GM12878 (cell line): ENCODE data around the gene IFIH1. TPM values are rescaled to one million over a fixed set of nuclear protein-coding genes. Genes with fewer than 3 reads are reported as not detected.

Source experiments
- ATAC-seq: fragments of 200-7000 bp; cut with Tn5 transposase; 3 replicates; pipeline ENCODE4 v1.9.1; 2020; ENCODE audit warnings: mild to moderate bottlenecking, moderate library complexity
- BruUV-seq: library from RNA; stranded (reverse); fragments of 400-500 nt; replicated peaks from 2 replicates; lab custom pipeline; 2021; lab: Mats Ljungman, UMichigan
- CTCF ChIA-PET: fragments of 300-600 bp; sonication (Branson Sonifier 250); formaldehyde crosslinking; extraction: SDS; loops from one replicate; lab custom pipeline; 2021; ENCODE audit warnings: inconsistent platforms; lab: Yijun Ruan, JAX
- POLR2A ChIA-PET: fragments of 350-600 bp; formaldehyde crosslinking; extraction: SDS; loops from one replicate; lab custom pipeline; 2021; ENCODE audit warnings: inconsistent platforms; lab: Charles Lee
- RAD21 ChIA-PET: fragments of 300-600 bp; sonication (Branson Sonifier 250); formaldehyde crosslinking; loops from one replicate; lab custom pipeline; 2023; ENCODE audit warnings: antibody characterized with exemption; ENCODE audit not compliant: unreplicated experiment; lab: Charles Lee
- SMC1A ChIA-PET: fragments of 300-600 bp; sonication (Branson Sonifier 250); formaldehyde crosslinking; loops from one replicate; lab custom pipeline; 2023; ENCODE audit not compliant: unreplicated experiment, uncharacterized antibody; lab: Charles Lee
- DNase-seq: peaks from one replicate; pipeline ENCODE4 v3.0.0-alpha.2; 2011; ENCODE audit warnings: low read depth, low spot score
- FAIRE-seq: peaks from 3 replicates; lab custom pipeline; 2011; peaks lifted over from hg19 to GRCh38; lab: Jason Lieb, UNC
- H2AFZ ChIP-seq: 2 replicates; pipeline ENCODE4 v1.6.0; 2011; ENCODE audit warnings: low read depth, low read length, control low read depth; ENCODE audit not compliant: control insufficient read depth
- H3K27ac ChIP-seq: 2 replicates; pipeline ENCODE4 v1.5.1; 2011; ENCODE audit warnings: control low read depth; ENCODE audit not compliant: control insufficient read depth, insufficient read depth
- H3K27me3 ChIP-seq, 2 experiments: replicated peaks in 1 of 2; 2 replicates each; pipeline versions ENCODE4 v1.6.0 to v1.6.1; 2011; ENCODE audit warnings: low read length in 1 of 2; ENCODE audit not compliant: control insufficient read depth in 2 of 2, insufficient read depth in 2 of 2
- H3K36me3 ChIP-seq, 2 experiments: 2 replicates each; pipeline ENCODE4 v1.5.1; 2011; ENCODE audit warnings: low read length in 1 of 2; ENCODE audit not compliant: control insufficient read depth in 2 of 2, insufficient read depth in 2 of 2
- H3K4me1 ChIP-seq: 2 replicates; pipeline ENCODE4 v1.6.1; 2011; ENCODE audit warnings: mild to moderate bottlenecking, low read length, moderate library complexity, mixed read lengths; ENCODE audit not compliant: control insufficient read depth, insufficient read depth
- H3K4me2 ChIP-seq: 2 replicates; pipeline ENCODE4 v1.6.0; 2011; ENCODE audit warnings: control low read depth; ENCODE audit not compliant: control insufficient read depth, insufficient read depth
- H3K4me3 ChIP-seq: fragments of 200-600 bp; sonication (generic); 2 replicates; pipeline ENCODE4 v1.5.1; 2016
- H3K79me2 ChIP-seq: 2 replicates; pipeline ENCODE4 v1.6.0; 2011; ENCODE audit warnings: low read length; ENCODE audit not compliant: control insufficient read depth, insufficient read depth
- H3K9ac ChIP-seq: 2 replicates; pipeline ENCODE4 v1.8.0; 2011; ENCODE audit warnings: low read length, control low read depth, mixed read lengths; ENCODE audit not compliant: control insufficient read depth, insufficient read depth
- H3K9me3 ChIP-seq: replicated peaks from 3 replicates; pipeline ENCODE4 v1.5.1; 2011; ENCODE audit warnings: mild to moderate bottlenecking, low read length; ENCODE audit not compliant: control insufficient read depth, insufficient read depth
- H4K20me1 ChIP-seq: 2 replicates; pipeline ENCODE4 v1.6.0; 2011; ENCODE audit not compliant: control insufficient read depth, insufficient read depth
- BCLAF1 ChIP-seq: fragments of 450-650 bp; IDR thresholded peaks from 2 replicates; pipeline ENCODE4 v1.6.1; 2017; ENCODE audit warnings: antibody characterized with exemption, mild to moderate bottlenecking, moderate library complexity
- ETV6 ChIP-seq, 2 experiments: fragments of 450-650 bp in 1 of 2; IDR thresholded peaks in 1 of 2; conservative IDR thresholded peaks in 1 of 2; 2 replicates each; pipeline ENCODE4 v1.6.1; 2014; ENCODE audit warnings: antibody characterized with exemption in 1 of 2, borderline replicate concordance in 1 of 2, low read depth in 1 of 2, mild to moderate bottlenecking in 1 of 2, moderate library complexity in 1 of 2
- HDAC6 ChIP-seq: fragments of 200-600 bp; sonication (generic); IDR thresholded peaks from one replicate; pipeline ENCODE4 v1.8.0; 2017; ENCODE audit warnings: antibody characterized with exemption; ENCODE audit not compliant: unreplicated experiment
- MAX ChIP-seq: IDR thresholded peaks from 2 replicates; pipeline ENCODE4 v1.6.1; 2012; ENCODE audit warnings: low read depth, low read length, improper control_type of control experiment
- MEF2A ChIP-seq: IDR thresholded peaks from 2 replicates; pipeline ENCODE4 v1.6.1; 2011; ENCODE audit warnings: low read depth, mild to moderate bottlenecking, low read length, moderate library complexity; ENCODE audit not compliant: insufficient read depth
- MLLT1 ChIP-seq: fragments of 450-650 bp; IDR thresholded peaks from 2 replicates; pipeline ENCODE4 v1.6.1; 2016; ENCODE audit warnings: mild to moderate bottlenecking
- PKNOX1 ChIP-seq: fragments of 450-650 bp; IDR thresholded peaks from 2 replicates; pipeline ENCODE4 v1.6.1; 2016; ENCODE audit warnings: mild to moderate bottlenecking
- POLR2AphosphoS5 ChIP-seq: IDR thresholded peaks from 2 replicates; pipeline ENCODE4 v1.6.1; 2011; ENCODE audit warnings: mild to moderate bottlenecking, low read length, inconsistent platforms
- TCF3 ChIP-seq: IDR thresholded peaks from 2 replicates; pipeline ENCODE4 v1.6.1; 2012; ENCODE audit warnings: low read depth, mild to moderate bottlenecking, low read length, borderline replicate concordance; ENCODE audit not compliant: insufficient read depth
- ZNF207 ChIP-seq: fragments of 450-650 bp; IDR thresholded peaks from 2 replicates; pipeline ENCODE4 v1.6.1; 2014; ENCODE audit warnings: antibody characterized with exemption, mild to moderate bottlenecking, borderline replicate concordance
- WGBS: methylation state at CpG from one replicate; pipeline ENCODE4 v1.1.6; 2016; ENCODE audit warnings: low lambda C conversion rate; ENCODE audit not compliant: insufficient replicate concordance, insufficient coverage; ENCODE audit errors: missing lambda C conversion rate; 5-methylcytosine and 5-hydroxymethylcytosine counted together
- in situ Hi-C: fragments of 300-500 bp; cut with MboI; formaldehyde crosslinking; loops from 9 replicates; pipeline ENCODE4 v1.14.3; 2018; ENCODE audit warnings: mixed read lengths
- intact Hi-C: fragments of 100-400 bp; cut with micrococcal nuclease; formaldehyde crosslinking; loops from one replicate; pipeline ENCODE4 v1.14.2; 2022; ENCODE audit not compliant: unreplicated experiment
- polyA plus RNA-seq, 11 experiments: library from polyadenylated mRNA; depleted of rRNA in 4 of 11; unstranded in 6 of 11; stranded (reverse) in 5 of 11; fragments of >200 nt; fragmentation: Nextera tagmentation in 4 of 11; fragmentation: Illumina TruSeq in 1 of 11; extraction: Ambion mirVana in 4 of 11; extraction: Trizol in 1 of 11; gene quantifications; 1 replicate in 1 of 11; 2 replicates in 10 of 11; pipeline versions ENCODE4 v1.2.1 to v1.2.3, GENCODE V29; 2011 to 2016; ENCODE audit warnings: inconsistent platforms in 2 of 11, missing spikeins in 2 of 11, low read depth in 1 of 11
- total RNA-seq, 4 experiments: library from RNA; depleted of rRNA in 3 of 4; stranded (reverse); fragments of >200 nt in 3 of 4; fragmentation: Illumina TruSeq in 1 of 4; extraction: Trizol in 1 of 4; gene quantifications; 2 replicates each; pipeline versions ENCODE4 v1.2.1 to v1.2.3, GENCODE V29; 2013 to 2021
- TF ChIP-seq, protein P1 (sequence below): fragments of 450-650 bp; formaldehyde crosslinking; IDR thresholded peaks from 2 replicates; pipeline ENCODE4 v1.5.0; 2022; ENCODE audit warnings: mild to moderate bottlenecking, missing genetic modification characterization
- TF ChIP-seq, protein P2 (sequence below): IDR thresholded peaks from 2 replicates; pipeline ENCODE4 v1.6.1; 2012; ENCODE audit warnings: low read length, inconsistent platforms

IFIH1 gene
- total and polyA plus RNA-seq, 10 of the 15 experiments (the other 5 are each of a cell fraction or from before 2014, with no cell fraction given) = 12.5 to 40.9 (median 28.8) TPM

DNA sequence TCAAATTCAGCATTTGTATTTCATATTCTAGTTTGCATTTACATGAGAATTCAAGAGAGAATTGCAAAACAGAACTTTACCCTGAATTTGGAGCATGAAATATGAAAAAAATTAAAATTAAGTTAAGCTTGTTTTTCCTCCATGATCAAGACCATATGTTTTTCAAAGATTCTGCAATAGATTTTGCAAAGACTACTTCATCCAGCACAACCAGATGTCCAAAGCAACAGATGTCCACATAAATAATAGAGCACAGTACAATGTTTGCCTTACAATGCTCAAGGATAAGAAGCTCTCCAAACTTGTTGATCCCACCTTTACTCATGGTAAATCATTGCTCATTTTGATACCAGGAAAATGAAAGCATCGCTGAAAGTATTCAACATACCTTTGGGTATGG, 100.9 kb downstream of the IFIH1 start:
- in situ Hi-C loops = no loop called here
- intact Hi-C loops = loop anchor here (10.0 kb wide), 1 partner anchor 577 kb away; no protein-coding TSS in a partner anchor
- Histone ChIP-seq H3K4me3 (no peak overlapping the region), H3K27me3 (no peaks in the 10 kb centered on the region), H3K9me3 (no peaks in the 10 kb centered on the region), H3K79me2 (no peaks in the 10 kb centered on the region), H3K36me3 (no peaks in the 10 kb centered on the region), H3K27ac (no peak overlapping the region), H3K4me2 (no peak overlapping the region), H3K4me1 (no peaks in the 10 kb centered on the region), H2AFZ (no peak overlapping the region), H3K9ac (no peak overlapping the region), H4K20me1 (no peaks in the 10 kb centered on the region)
- no peak for FAIRE-seq
- no peak for ATAC-seq
- no TSS peak for BruUV-seq
- CTCF ChIA-PET = interaction anchor here (0.7 to 13.2 kb wide), 3 partner anchors 21 to 117 kb away, joined by 5 to 228 read pairs (median 20); no protein-coding TSS in a partner anchor
- POLR2A ChIA-PET = no interaction called here
- DNase-seq = no peak
- RAD21 ChIA-PET = no interaction called here
- SMC1A ChIA-PET = interaction anchor here (1.5 to 1.9 kb wide), 2 partner anchors 30 to 81 kb away, joined by 3 to 5 read pairs; no protein-coding TSS in a partner anchor
- 61% methylated on average over 1 of the region's 1 CpG for WGBS
- TF ChIP-seq POLR2AphosphoS5 (no peak), ETV6 (conservative IDR thresholded peaks at IDR 0.05 in 1 of 2, IDR thresholded peaks at IDR 0.05 in 1 of 2; ENCODE audit: borderline replicate concordance in 1 of 2, low read depth in 1 of 2) (no peak), MLLT1 (no peak), PKNOX1 (no peak), TCF3 (no peak), MEF2A (no peak), ZNF207 (no peak), BCLAF1 (no peak), HDAC6 (no peak), MAX (no peak)
- TF ChIP-seq, protein P1, sequence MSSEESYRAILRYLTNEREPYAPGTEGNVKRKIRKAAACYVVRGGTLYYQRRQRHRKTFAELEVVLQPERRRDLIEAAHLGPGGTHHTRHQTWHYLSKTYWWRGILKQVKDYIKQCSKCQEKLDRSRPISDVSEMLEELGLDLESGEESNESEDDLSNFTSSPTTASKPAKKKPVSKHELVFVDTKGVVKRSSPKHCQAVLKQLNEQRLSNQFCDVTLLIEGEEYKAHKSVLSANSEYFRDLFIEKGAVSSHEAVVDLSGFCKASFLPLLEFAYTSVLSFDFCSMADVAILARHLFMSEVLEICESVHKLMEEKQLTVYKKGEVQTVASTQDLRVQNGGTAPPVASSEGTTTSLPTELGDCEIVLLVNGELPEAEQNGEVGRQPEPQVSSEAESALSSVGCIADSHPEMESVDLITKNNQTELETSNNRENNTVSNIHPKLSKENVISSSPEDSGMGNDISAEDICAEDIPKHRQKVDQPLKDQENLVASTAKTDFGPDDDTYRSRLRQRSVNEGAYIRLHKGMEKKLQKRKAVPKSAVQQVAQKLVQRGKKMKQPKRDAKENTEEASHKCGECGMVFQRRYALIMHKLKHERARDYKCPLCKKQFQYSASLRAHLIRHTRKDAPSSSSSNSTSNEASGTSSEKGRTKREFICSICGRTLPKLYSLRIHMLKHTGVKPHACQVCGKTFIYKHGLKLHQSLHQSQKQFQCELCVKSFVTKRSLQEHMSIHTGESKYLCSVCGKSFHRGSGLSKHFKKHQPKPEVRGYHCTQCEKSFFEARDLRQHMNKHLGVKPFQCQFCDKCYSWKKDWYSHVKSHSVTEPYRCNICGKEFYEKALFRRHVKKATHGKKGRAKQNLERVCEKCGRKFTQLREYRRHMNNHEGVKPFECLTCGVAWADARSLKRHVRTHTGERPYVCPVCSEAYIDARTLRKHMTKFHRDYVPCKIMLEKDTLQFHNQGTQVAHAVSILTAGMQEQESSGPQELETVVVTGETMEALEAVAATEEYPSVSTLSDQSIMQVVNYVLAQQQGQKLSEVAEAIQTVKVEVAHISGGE (CRISPR knock-in tag) = no peak
- TF ChIP-seq, protein P2, sequence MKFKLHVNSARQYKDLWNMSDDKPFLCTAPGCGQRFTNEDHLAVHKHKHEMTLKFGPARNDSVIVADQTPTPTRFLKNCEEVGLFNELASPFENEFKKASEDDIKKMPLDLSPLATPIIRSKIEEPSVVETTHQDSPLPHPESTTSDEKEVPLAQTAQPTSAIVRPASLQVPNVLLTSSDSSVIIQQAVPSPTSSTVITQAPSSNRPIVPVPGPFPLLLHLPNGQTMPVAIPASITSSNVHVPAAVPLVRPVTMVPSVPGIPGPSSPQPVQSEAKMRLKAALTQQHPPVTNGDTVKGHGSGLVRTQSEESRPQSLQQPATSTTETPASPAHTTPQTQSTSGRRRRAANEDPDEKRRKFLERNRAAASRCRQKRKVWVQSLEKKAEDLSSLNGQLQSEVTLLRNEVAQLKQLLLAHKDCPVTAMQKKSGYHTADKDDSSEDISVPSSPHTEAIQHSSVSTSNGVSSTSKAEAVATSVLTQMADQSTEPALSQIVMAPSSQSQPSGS = no peak
